HG02973 (cell line): Measurements from ENCODE around the gene ATF4.
"Not testable (repeated sequence)": the region's sequence is repeated elsewhere in the genome, so short reads cannot be mapped to it uniquely, and the experiment has no call there.

Source experiments
- ATAC-seq: cut with Tn5 transposase; IDR thresholded peaks from one replicate; pipeline ENCODE4 v1.9.1; 2021; ENCODE audit warnings: moderate library complexity; ENCODE audit not compliant: unreplicated experiment

The ATF4 gene

GRCh38 chr22:39489094-39490068, 31.0 kb upstream of the ATF4 start:
- no peak for ATAC-seq

- ATAC-seq: peak; percentile 79
Observed at GRCh38 chr22:39490135-39490798, 30.1 kb upstream of the ATF4 start.

GRCh38 chr22:39490966-39491680, 29.2 kb upstream of the ATF4 start:
- ATAC-seq: no peak

- ATAC-seq: no peak
Observed at GRCh38 chr22:39491696-39492095, 28.7 kb upstream of the ATF4 start.

- no peak for ATAC-seq
Observed at GRCh38 chr22:39492186-39492585, 28.2 kb upstream of the ATF4 start.

GRCh38 chr22:39493759-39494158, 26.6 kb upstream of the ATF4 start:
- ATAC-seq: no peak

GRCh38 chr22:39494471-39495120, 25.8 kb upstream of the ATF4 start:
- ATAC-seq: no peak

GRCh38 chr22:39496131-39496838, 24.1 kb upstream of the ATF4 start:
- no peak for ATAC-seq

- no peak for ATAC-seq
Observed at GRCh38 chr22:39497429-39497828, 22.9 kb upstream of the ATF4 start.

GRCh38 chr22:39498368-39498767, 22.0 kb upstream of the ATF4 start:
- ATAC-seq: no peak

- ATAC-seq: no peak
Observed at GRCh38 chr22:39498802-39499201, 21.6 kb upstream of the ATF4 start.

GRCh38 chr22:39500101-39500500, 20.3 kb upstream of the ATF4 start:
- no peak for ATAC-seq

- no peak for ATAC-seq
Observed at GRCh38 chr22:39501644-39502108, 18.7 kb upstream of the ATF4 start.

- peak; percentile 80 for ATAC-seq
Observed at GRCh38 chr22:39502109-39502788, 18.1 kb upstream of the ATF4 start, which contains the start of gene MIEF1. MIEF1 (plus strand) TSS chr22:39502290; CDS start chr22:39511295, 9,005 bp downstream.

- no peak for ATAC-seq
Observed at GRCh38 chr22:39502789-39503409, 17.5 kb upstream of the ATF4 start.

- ATAC-seq: no peak
Observed at GRCh38 chr22:39503630-39504029, 16.7 kb upstream of the ATF4 start.

GRCh38 chr22:39504071-39504470, 16.3 kb upstream of the ATF4 start:
- no peak for ATAC-seq

GRCh38 chr22:39507021-39507420, 13.3 kb upstream of the ATF4 start:
- ATAC-seq: not testable (repeated sequence)

- no peak for ATAC-seq
Observed at GRCh38 chr22:39508393-39508792, 12.0 kb upstream of the ATF4 start.
